Choroid plexus epithelial cell (primary cell): Measurements from ENCODE around the gene GSDME.

ENCODE experiments used
- DNase-seq: peaks from one replicate; pipeline ENCODE4 v3.0.0-alpha.2; 2010; ENCODE audit warnings: low read depth
- H3K4me3 ChIP-seq: 2 replicates; pipeline ENCODE4 v1.5.1; 2011; ENCODE audit warnings: low read depth, mild to moderate bottlenecking, control low read depth, low read length, moderate library complexity
- TF ChIP-seq, protein P1 (sequence below): conservative IDR thresholded peaks from 2 replicates; pipeline ENCODE4 v1.5.1; 2011; ENCODE audit warnings: low read depth, mild to moderate bottlenecking, control low read depth, inconsistent platforms, low read length, moderate library complexity

GSDME gene

GRCh38 chr7:24734306-24734705, 23.0 kb downstream of the GSDME start:
- no peak overlapping the region for H3K4me3 ChIP-seq
- TF ChIP-seq, protein P1, sequence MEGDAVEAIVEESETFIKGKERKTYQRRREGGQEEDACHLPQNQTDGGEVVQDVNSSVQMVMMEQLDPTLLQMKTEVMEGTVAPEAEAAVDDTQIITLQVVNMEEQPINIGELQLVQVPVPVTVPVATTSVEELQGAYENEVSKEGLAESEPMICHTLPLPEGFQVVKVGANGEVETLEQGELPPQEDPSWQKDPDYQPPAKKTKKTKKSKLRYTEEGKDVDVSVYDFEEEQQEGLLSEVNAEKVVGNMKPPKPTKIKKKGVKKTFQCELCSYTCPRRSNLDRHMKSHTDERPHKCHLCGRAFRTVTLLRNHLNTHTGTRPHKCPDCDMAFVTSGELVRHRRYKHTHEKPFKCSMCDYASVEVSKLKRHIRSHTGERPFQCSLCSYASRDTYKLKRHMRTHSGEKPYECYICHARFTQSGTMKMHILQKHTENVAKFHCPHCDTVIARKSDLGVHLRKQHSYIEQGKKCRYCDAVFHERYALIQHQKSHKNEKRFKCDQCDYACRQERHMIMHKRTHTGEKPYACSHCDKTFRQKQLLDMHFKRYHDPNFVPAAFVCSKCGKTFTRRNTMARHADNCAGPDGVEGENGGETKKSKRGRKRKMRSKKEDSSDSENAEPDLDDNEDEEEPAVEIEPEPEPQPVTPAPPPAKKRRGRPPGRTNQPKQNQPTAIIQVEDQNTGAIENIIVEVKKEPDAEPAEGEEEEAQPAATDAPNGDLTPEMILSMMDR, result no peak
- peak; percentile 56 for DNase-seq

DNA sequence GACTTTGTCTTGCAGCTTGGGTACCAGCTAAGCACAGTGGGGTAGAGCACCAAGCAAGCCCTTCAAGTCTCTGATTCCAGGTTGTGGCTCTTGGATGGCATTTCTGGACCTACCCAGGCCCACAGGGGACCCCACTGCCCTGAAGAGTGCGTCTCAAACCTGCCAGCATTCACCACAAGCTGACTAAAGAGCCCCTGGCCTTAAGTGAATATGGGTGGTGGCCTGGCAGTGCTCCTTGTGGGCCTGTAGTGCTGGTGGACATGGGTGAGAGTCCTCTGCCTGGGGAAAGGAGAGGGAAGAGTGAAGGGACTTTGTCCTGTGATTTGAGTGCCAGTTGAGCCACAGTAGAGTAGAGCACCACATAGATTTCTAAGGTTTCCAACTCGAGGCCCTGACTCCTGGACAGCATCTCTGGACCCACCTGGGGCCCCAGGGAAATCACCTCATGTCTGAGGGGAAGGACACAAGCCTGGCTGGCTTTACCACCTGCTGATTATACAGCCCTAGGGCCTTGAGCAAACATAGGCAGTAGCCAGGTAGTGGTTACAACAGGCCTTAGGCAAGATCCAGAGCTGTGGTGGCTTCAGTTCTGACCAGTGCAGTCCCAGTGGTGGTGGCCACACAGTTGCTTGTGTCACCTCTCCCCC, 23.7 kb downstream of the GSDME start:
- no peak for DNase-seq
- TF ChIP-seq, protein P1, result no peak
- no peak overlapping the region for H3K4me3 ChIP-seq

- H3K4me3 ChIP-seq, result no peak overlapping the region
- peak; percentile 76 for DNase-seq
- TF ChIP-seq, protein P1, result no peak
These were observed 24.4 kb downstream of the GSDME start for GRCh38 chr7:24732646-24733413.

GRCh38 chr7:24731313-24731712, 26.0 kb downstream of the GSDME start:
- no peak overlapping the region for H3K4me3 ChIP-seq
- TF ChIP-seq, protein P1, result no peak
- DNase-seq, result no peak

GRCh38 chr7:24730018-24730369, 27.3 kb downstream of the GSDME start:
- TF ChIP-seq, protein P1, result no peak
- H3K4me3 ChIP-seq, result no peak overlapping the region
- DNase-seq, result no peak

- H3K4me3 ChIP-seq, result no peak overlapping the region
- DNase-seq, result no peak
These were observed 27.8 kb downstream of the GSDME start for GRCh38 chr7:24729365-24730017.

More at GRCh38 chr7:24729365-24730017, 27.8 kb downstream of the GSDME start:
- TF ChIP-seq, protein P1, result no peak
